H1 (cell line): ENCODE results near the gene CETN2. TPM values are rescaled to one million over a fixed set of nuclear protein-coding genes. Genes with fewer than 3 reads are reported as not detected.

Experiments used
- CTCF ChIA-PET: fragments of 300-600 bp; sonication (Branson Sonifier 250); formaldehyde crosslinking; loops from one replicate; lab custom pipeline; 2021; ENCODE audit not compliant: partially characterized antibody; lab: Charles Lee
- POLR2A ChIA-PET: fragments of 300-600 bp; sonication (Branson Sonifier 250); formaldehyde crosslinking; loops from one replicate; lab custom pipeline; 2021; ENCODE audit warnings: inconsistent platforms; ENCODE audit not compliant: partially characterized antibody; lab: Charles Lee
- DNase-seq, 2 experiments: peaks; one replicate each; pipeline versions ENCODE4 v3.0.0 to v3.0.0-alpha.2; 2010 to 2022; ENCODE audit warnings: low spot score in 2 of 2, low read depth in 1 of 2, mixed read lengths in 1 of 2
- FAIRE-seq: peaks from 2 replicates; lab custom pipeline; 2011; peaks lifted over from hg19 to GRCh38; lab: Jason Lieb, UNC
- H2AFZ ChIP-seq: 2 replicates; pipeline ENCODE4 v1.8.1; 2012; ENCODE audit warnings: low read length, inconsistent platforms
- H2AK5ac ChIP-seq: 2 replicates; pipeline ENCODE4 v1.6.1; 2013; ENCODE audit warnings: low read depth, low read length
- H2BK120ac ChIP-seq: replicated peaks from 2 replicates; pipeline ENCODE3; 2013; ENCODE audit warnings: low read depth, low read length, inconsistent platforms
- H2BK12ac ChIP-seq: 2 replicates; pipeline ENCODE4 v1.6.1; 2013; ENCODE audit warnings: low read depth, low read length
- H2BK15ac ChIP-seq: 2 replicates; pipeline ENCODE4 v1.6.1; 2013; ENCODE audit warnings: low read length
- H2BK20ac ChIP-seq: 2 replicates; pipeline ENCODE4 v1.6.1; 2013; ENCODE audit warnings: low read length
- H2BK5ac ChIP-seq: 2 replicates; pipeline ENCODE4 v1.6.1; 2013; ENCODE audit warnings: low read depth, low read length
- H3K14ac ChIP-seq: 2 replicates; pipeline ENCODE4 v1.6.1; 2013; ENCODE audit warnings: inconsistent platforms; ENCODE audit not compliant: insufficient read length
- H3K18ac ChIP-seq: 2 replicates; pipeline ENCODE4 v1.6.1; 2013; ENCODE audit warnings: low read length; ENCODE audit errors: extremely low read depth
- H3K23ac ChIP-seq: 2 replicates; pipeline ENCODE4 v1.6.1; 2013; ENCODE audit warnings: inconsistent platforms; ENCODE audit not compliant: insufficient read length
- H3K23me2 ChIP-seq: 2 replicates; pipeline ENCODE4 v1.6.1; 2013; ENCODE audit warnings: low read depth, low read length
- H3K27ac ChIP-seq: 2 replicates; pipeline ENCODE4 v1.6.1; 2011; ENCODE audit warnings: low read depth, low read length, inconsistent platforms
- H3K27me3 ChIP-seq, 4 experiments: replicated peaks in 1 of 4; 1 replicate in 1 of 4; 2 replicates in 3 of 4; pipeline versions ENCODE4 v1.6.1 to v1.8.1; 2011 to 2013; ENCODE audit warnings: low read length in 3 of 4, mild to moderate bottlenecking in 3 of 4, inconsistent platforms in 2 of 4, mixed read lengths in 2 of 4, moderate library complexity in 1 of 4; ENCODE audit not compliant: control insufficient read depth in 3 of 4, insufficient read depth in 3 of 4; ENCODE audit errors: extremely low read depth in 1 of 4
- H3K36me3 ChIP-seq, 4 experiments: 2 replicates each; pipeline versions ENCODE4 v1.6.1 to v1.8.1; 2011 to 2013; ENCODE audit warnings: mild to moderate bottlenecking in 4 of 4, low read length in 3 of 4, moderate library complexity in 2 of 4, control low read depth in 1 of 4, inconsistent platforms in 1 of 4; ENCODE audit not compliant: insufficient read depth in 4 of 4, control insufficient read depth in 2 of 4
- H3K4ac ChIP-seq: replicated peaks from 2 replicates; pipeline ENCODE3; 2013; ENCODE audit warnings: low read length, low read depth, mixed read lengths, inconsistent platforms; ENCODE audit not compliant: insufficient read length
- H3K4me1 ChIP-seq, 4 experiments: replicated peaks in 1 of 4; 1 replicate in 1 of 4; 2 replicates in 3 of 4; pipeline versions ENCODE4 v1.6.1 to v1.8.1; 2011 to 2013; ENCODE audit warnings: low read length in 3 of 4, inconsistent platforms in 2 of 4, mixed read lengths in 1 of 4; ENCODE audit not compliant: insufficient read depth in 4 of 4, control insufficient read depth in 3 of 4
- H3K4me2 ChIP-seq, 2 experiments: 2 replicates each; pipeline versions ENCODE4 v1.6.1 to v1.8.1; 2011 to 2013; ENCODE audit warnings: low read depth in 2 of 2, low read length in 2 of 2, control low read depth in 1 of 2, inconsistent platforms in 1 of 2, mild to moderate bottlenecking in 1 of 2; ENCODE audit not compliant: insufficient read depth in 1 of 2
- H3K4me3 ChIP-seq, 4 experiments: fragments of 200-600, 300-600 bp in 1 of 4; sonication (generic), shearing (Covaris generic), sonication (Bioruptor Twin) in 1 of 4; 2 replicates each; pipeline versions ENCODE4 v1.5.1 to v1.8.1; 2011 to 2016; ENCODE audit warnings: low read length in 4 of 4, low read depth in 3 of 4, control low read depth in 2 of 4, inconsistent platforms in 2 of 4, mild to moderate bottlenecking in 2 of 4, mixed read lengths in 1 of 4, moderate library complexity in 1 of 4; ENCODE audit not compliant: insufficient read depth in 2 of 4; ENCODE audit errors: extremely low read depth in 1 of 4
- H3K56ac ChIP-seq: replicated peaks from 2 replicates; pipeline ENCODE3; 2013; ENCODE audit warnings: low read depth, mild to moderate bottlenecking, mixed read lengths, low read length, inconsistent platforms; ENCODE audit not compliant: insufficient read length
- H3K79me1 ChIP-seq: 2 replicates; pipeline ENCODE4 v1.6.1; 2013; ENCODE audit warnings: low read depth, low read length, control low read depth
- H3K79me2 ChIP-seq, 2 experiments: 2 replicates each; pipeline versions ENCODE4 v1.6.1 to v1.8.1; 2012 to 2013; ENCODE audit warnings: low read length in 2 of 2, mild to moderate bottlenecking in 2 of 2, inconsistent platforms in 1 of 2; ENCODE audit not compliant: insufficient read depth in 2 of 2, control insufficient read depth in 1 of 2
- H3K9ac ChIP-seq, 4 experiments: replicated peaks in 1 of 4; 1 replicate in 1 of 4; 2 replicates in 3 of 4; pipeline versions ENCODE4 v1.6.1 to v1.8.1; 2011 to 2013; ENCODE audit warnings: low read depth in 3 of 4, low read length in 3 of 4, control low read depth in 2 of 4, mild to moderate bottlenecking in 2 of 4, moderate library complexity in 2 of 4, inconsistent platforms in 1 of 4; ENCODE audit errors: extremely low read depth in 1 of 4
- H3K9me3 ChIP-seq, 2 experiments: 2 replicates each; pipeline versions ENCODE4 v1.6.1 to v1.8.1; 2012 to 2013; ENCODE audit warnings: mild to moderate bottlenecking in 2 of 2, moderate library complexity in 2 of 2, control low read depth in 1 of 2, inconsistent platforms in 1 of 2, low read depth in 1 of 2, low read length in 1 of 2, mixed read lengths in 1 of 2; ENCODE audit not compliant: insufficient read depth in 2 of 2
- H4K20me1 ChIP-seq, 2 experiments: replicated peaks in 1 of 2; 2 replicates each; pipeline versions ENCODE3 to v1.8.1; 2011 to 2013; ENCODE audit warnings: inconsistent platforms in 2 of 2, low read length in 2 of 2, mild to moderate bottlenecking in 1 of 2; ENCODE audit not compliant: insufficient read depth in 2 of 2, control insufficient read depth in 1 of 2
- H4K5ac ChIP-seq: 2 replicates; pipeline ENCODE4 v1.6.1; 2013; ENCODE audit warnings: low read length, low read depth, mixed read lengths, inconsistent platforms; ENCODE audit not compliant: insufficient read length
- H4K8ac ChIP-seq: 2 replicates; pipeline ENCODE4 v1.8.0; 2013; ENCODE audit warnings: mild to moderate bottlenecking, moderate library complexity, low read length, inconsistent platforms; ENCODE audit not compliant: insufficient read depth; ENCODE audit errors: extremely low read depth
- H4K91ac ChIP-seq: replicated peaks from 2 replicates; pipeline ENCODE3; 2013; ENCODE audit warnings: low read length, mixed read lengths, inconsistent platforms; ENCODE audit not compliant: insufficient read length
- CHD2 ChIP-seq: IDR thresholded peaks from 2 replicates; pipeline ENCODE4 v1.6.1; 2012; ENCODE audit warnings: low read length, improper control_type of control experiment
- NANOG ChIP-seq: IDR thresholded peaks from 2 replicates; pipeline ENCODE4 v1.6.1; 2011; ENCODE audit warnings: low read length, low read depth, mild to moderate bottlenecking, inconsistent platforms; ENCODE audit not compliant: insufficient read depth, poor library complexity, severe bottlenecking
- POU5F1 ChIP-seq: IDR thresholded peaks from 2 replicates; pipeline ENCODE4 v1.6.1; 2011; ENCODE audit warnings: low read depth, mild to moderate bottlenecking, low read length, moderate library complexity
- SP1 ChIP-seq: IDR thresholded peaks from 2 replicates; pipeline ENCODE4 v1.6.1; 2011; ENCODE audit warnings: low read depth, low read length
- YY1 ChIP-seq: IDR thresholded peaks from 2 replicates; pipeline ENCODE4 v1.6.1; 2011; ENCODE audit warnings: low read depth, mild to moderate bottlenecking, low read length
- ZNF274 ChIP-seq: IDR thresholded peaks from 2 replicates; pipeline ENCODE4 v1.7.0; 2012; ENCODE audit warnings: low read length, borderline replicate concordance; ENCODE audit errors: extremely low read depth
- WGBS, 2 experiments: shearing (Covaris generic) in 1 of 2; methylation state at CpG; one replicate each; pipeline versions ENCODE4 v1.1.6 to v1.1.7; 2013 to 2015; ENCODE audit warnings: low lambda C conversion rate in 2 of 2, mixed read lengths in 2 of 2, inconsistent platforms in 1 of 2, low coverage in 1 of 2, missing lambda C conversion rate in 1 of 2; ENCODE audit not compliant: insufficient replicate concordance in 2 of 2, insufficient coverage in 1 of 2, insufficient read length in 1 of 2; ENCODE audit errors: extremely low coverage in 1 of 2, missing lambda C conversion rate in 1 of 2; 5-methylcytosine and 5-hydroxymethylcytosine counted together
- polyA plus RNA-seq, 7 experiments: library from polyadenylated mRNA; depleted of rRNA in 3 of 7; stranded (reverse) in 5 of 7; unstranded in 2 of 7; fragments of >200 nt in 5 of 7; fragments of 200-250 nt in 2 of 7; gene quantifications; 1 replicate in 5 of 7; 2 replicates in 1 of 7; 4 replicates in 1 of 7; pipeline versions ENCODE4 v1.2.1 to v1.2.3, GENCODE V29; 2011 to 2013; ENCODE audit warnings: missing spikeins in 2 of 7, mixed read lengths in 2 of 7
- total RNA-seq: library from RNA; stranded (reverse); fragmentation: NEBNext Ultra II Directional; extraction: Animal tissue kit (Norgen Biotek cat#: 25700); gene quantifications from 2 replicates; pipeline ENCODE4 v1.2.1, GENCODE V29; 2021
- TF ChIP-seq, protein P1 (sequence below): IDR thresholded peaks from 2 replicates; pipeline ENCODE4 v1.6.1; 2011; ENCODE audit warnings: low read length, improper control_type of control experiment
- TF ChIP-seq, protein P2 (sequence below): IDR thresholded peaks from 2 replicates; pipeline ENCODE4 v1.6.1; 2012; ENCODE audit warnings: low read length, inconsistent platforms
- TF ChIP-seq, protein P3 (sequence below), 3 experiments: IDR thresholded peaks; 1 replicate in 2 of 3; 2 replicates in 1 of 3; pipeline versions ENCODE4 v1.5.1 to v1.6.1; 2011; ENCODE audit warnings: low read length in 3 of 3, mild to moderate bottlenecking in 3 of 3, inconsistent platforms in 2 of 3, low read depth in 1 of 3, moderate library complexity in 1 of 3; ENCODE audit not compliant: insufficient read depth in 1 of 3; ENCODE audit errors: control extremely low read depth in 1 of 3

Gene CETN2
- total and polyA plus RNA-seq, 2 of the 8 experiments (the other 6 are each of a cell fraction or from before 2014, with no cell fraction given) = 13.1 to 24.3 TPM

DNA sequence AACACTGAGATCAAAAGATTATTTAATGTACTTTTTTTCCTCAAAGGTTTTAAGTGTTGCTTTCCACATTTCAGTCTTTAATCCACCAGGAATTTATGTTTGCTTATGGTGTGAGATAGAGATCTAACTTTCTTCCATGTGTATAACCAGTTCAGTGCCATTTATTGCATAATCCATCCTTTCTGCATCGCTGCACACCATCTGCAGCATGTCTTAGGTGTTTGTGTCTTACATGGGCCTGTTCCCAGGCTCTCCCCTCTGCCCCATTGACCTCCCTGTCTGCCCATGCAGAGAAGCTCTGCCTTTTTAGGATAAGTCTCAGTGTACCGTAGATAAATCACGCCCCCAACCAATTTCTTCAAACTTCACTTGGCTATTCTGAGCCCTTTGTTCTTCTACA lies 30.6 kb upstream of the CETN2 start:
- H3K4me1 ChIP-seq = no peaks in the 10 kb centered on the region
- no peak overlapping the region for H2BK20ac ChIP-seq
- no peak overlapping the region for H4K5ac ChIP-seq
- CTCF ChIA-PET = no interaction called here
- no peak overlapping the region for H3K14ac ChIP-seq
- no peaks in the 10 kb centered on the region for H3K79me1 ChIP-seq
- no peaks in the 10 kb centered on the region for H3K27me3 ChIP-seq
- no peaks in the 10 kb centered on the region for H3K79me2 ChIP-seq
- no peak overlapping the region for H2AK5ac ChIP-seq
- H3K56ac ChIP-seq = no peak overlapping the region
- no peak overlapping the region for H2AFZ ChIP-seq
- DNase-seq (no peak), FAIRE-seq (no peak)
- H3K9me3 ChIP-seq = no peaks in the 10 kb centered on the region
- POLR2A ChIA-PET = no interaction called here
- H3K18ac ChIP-seq = no peak overlapping the region
- H3K27ac ChIP-seq = no peak overlapping the region
- WGBS, 2 experiments = 100% methylated on average over 3 of the region's 3 CpGs; no CpG with 5 or more reads in 1 of the 2 experiments
- H3K23ac ChIP-seq = no peak overlapping the region
- no peak overlapping the region for H4K91ac ChIP-seq
- H2BK120ac ChIP-seq = no peak overlapping the region
- H4K20me1 ChIP-seq = no peaks in the 10 kb centered on the region
- no peak overlapping the region for H3K4me3 ChIP-seq
- no peak overlapping the region for H3K4me2 ChIP-seq
- H2BK15ac ChIP-seq = no peak overlapping the region
- H2BK5ac ChIP-seq = no peak overlapping the region
- H3K36me3 ChIP-seq = peaks cover 2 to 27% (median 15%) of the 10 kb centered on the region in 4 experiments; a peak in 6 of 8 replicates
- no peaks in the 10 kb centered on the region for H3K23me2 ChIP-seq
- no peak overlapping the region for H4K8ac ChIP-seq
- H3K9ac ChIP-seq = no peak overlapping the region
- H3K4ac ChIP-seq = no peak overlapping the region
- H2BK12ac ChIP-seq = no peak overlapping the region
- TF ChIP-seq ZNF274 (no peak), NANOG (no peak), CHD2 (no peak), POU5F1 (no peak), YY1 (no peak), SP1 (no peak)
- TF ChIP-seq, protein P1, sequence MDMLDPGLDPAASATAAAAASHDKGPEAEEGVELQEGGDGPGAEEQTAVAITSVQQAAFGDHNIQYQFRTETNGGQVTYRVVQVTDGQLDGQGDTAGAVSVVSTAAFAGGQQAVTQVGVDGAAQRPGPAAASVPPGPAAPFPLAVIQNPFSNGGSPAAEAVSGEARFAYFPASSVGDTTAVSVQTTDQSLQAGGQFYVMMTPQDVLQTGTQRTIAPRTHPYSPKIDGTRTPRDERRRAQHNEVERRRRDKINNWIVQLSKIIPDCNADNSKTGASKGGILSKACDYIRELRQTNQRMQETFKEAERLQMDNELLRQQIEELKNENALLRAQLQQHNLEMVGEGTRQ = no peak
- TF ChIP-seq, protein P2, sequence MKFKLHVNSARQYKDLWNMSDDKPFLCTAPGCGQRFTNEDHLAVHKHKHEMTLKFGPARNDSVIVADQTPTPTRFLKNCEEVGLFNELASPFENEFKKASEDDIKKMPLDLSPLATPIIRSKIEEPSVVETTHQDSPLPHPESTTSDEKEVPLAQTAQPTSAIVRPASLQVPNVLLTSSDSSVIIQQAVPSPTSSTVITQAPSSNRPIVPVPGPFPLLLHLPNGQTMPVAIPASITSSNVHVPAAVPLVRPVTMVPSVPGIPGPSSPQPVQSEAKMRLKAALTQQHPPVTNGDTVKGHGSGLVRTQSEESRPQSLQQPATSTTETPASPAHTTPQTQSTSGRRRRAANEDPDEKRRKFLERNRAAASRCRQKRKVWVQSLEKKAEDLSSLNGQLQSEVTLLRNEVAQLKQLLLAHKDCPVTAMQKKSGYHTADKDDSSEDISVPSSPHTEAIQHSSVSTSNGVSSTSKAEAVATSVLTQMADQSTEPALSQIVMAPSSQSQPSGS = no peak
- TF ChIP-seq, protein P3, sequence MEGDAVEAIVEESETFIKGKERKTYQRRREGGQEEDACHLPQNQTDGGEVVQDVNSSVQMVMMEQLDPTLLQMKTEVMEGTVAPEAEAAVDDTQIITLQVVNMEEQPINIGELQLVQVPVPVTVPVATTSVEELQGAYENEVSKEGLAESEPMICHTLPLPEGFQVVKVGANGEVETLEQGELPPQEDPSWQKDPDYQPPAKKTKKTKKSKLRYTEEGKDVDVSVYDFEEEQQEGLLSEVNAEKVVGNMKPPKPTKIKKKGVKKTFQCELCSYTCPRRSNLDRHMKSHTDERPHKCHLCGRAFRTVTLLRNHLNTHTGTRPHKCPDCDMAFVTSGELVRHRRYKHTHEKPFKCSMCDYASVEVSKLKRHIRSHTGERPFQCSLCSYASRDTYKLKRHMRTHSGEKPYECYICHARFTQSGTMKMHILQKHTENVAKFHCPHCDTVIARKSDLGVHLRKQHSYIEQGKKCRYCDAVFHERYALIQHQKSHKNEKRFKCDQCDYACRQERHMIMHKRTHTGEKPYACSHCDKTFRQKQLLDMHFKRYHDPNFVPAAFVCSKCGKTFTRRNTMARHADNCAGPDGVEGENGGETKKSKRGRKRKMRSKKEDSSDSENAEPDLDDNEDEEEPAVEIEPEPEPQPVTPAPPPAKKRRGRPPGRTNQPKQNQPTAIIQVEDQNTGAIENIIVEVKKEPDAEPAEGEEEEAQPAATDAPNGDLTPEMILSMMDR (IDR thresholded peaks at IDR 0.05; ENCODE audit: control extremely low read depth in 1 of 3, insufficient read depth in 1 of 3, low read depth in 1 of 3, low read length in 3 of 3) = no peak
